ENCODE measurements around the gene PAFAH2.

DNA sequence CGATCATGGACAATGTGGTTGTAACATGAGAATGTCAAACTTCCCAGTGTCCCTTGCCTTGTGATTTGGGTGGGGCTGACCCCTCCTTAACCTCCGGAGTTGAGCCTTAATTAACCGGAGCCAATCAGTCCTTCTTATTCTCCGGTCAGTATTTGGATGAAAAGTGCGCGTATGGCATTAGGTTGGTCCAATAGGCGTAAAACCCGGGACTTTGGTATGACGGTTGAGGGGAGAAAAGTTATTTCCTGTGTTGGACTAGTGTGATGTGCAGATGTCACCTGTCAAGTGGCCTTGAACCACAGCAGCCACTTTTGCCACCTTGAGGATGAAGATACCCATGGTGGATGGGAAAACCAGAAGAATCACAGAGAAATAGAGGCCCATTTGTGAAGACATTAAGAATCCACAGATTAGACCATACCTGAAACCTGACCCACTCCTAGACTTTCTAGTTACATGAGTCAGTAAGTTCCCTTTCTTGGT, 5.1 kb downstream of the PAFAH2 start:
- TF ChIP-seq, protein P1, sequence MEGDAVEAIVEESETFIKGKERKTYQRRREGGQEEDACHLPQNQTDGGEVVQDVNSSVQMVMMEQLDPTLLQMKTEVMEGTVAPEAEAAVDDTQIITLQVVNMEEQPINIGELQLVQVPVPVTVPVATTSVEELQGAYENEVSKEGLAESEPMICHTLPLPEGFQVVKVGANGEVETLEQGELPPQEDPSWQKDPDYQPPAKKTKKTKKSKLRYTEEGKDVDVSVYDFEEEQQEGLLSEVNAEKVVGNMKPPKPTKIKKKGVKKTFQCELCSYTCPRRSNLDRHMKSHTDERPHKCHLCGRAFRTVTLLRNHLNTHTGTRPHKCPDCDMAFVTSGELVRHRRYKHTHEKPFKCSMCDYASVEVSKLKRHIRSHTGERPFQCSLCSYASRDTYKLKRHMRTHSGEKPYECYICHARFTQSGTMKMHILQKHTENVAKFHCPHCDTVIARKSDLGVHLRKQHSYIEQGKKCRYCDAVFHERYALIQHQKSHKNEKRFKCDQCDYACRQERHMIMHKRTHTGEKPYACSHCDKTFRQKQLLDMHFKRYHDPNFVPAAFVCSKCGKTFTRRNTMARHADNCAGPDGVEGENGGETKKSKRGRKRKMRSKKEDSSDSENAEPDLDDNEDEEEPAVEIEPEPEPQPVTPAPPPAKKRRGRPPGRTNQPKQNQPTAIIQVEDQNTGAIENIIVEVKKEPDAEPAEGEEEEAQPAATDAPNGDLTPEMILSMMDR (IDR thresholded peaks at IDR 0.05; ENCODE audit: low read depth, low read length), result no peak
- no peak for TF ChIP-seq EZH2phosphoT487 (IDR thresholded peaks at IDR 0.05; ENCODE audit: low read depth)
